Loucy (cell line): ENCODE results near the gene BACH2.

Experiments used
- H2AFZ ChIP-seq: fragments of 200-600 bp; sonication (generic); 2 replicates; pipeline ENCODE4 v1.6.0; 2016; ENCODE audit warnings: antibody characterized with exemption, mild to moderate bottlenecking, low read length, moderate library complexity
- H3F3A ChIP-seq: fragments of 200-600 bp; 2 replicates; pipeline ENCODE4 v1.6.0; 2016; ENCODE audit warnings: antibody characterized with exemption, low read depth, mild to moderate bottlenecking
- H3K27me3 ChIP-seq: fragments of 200-600 bp; sonication (generic); 2 replicates; pipeline ENCODE4 v1.6.1; 2014; ENCODE audit warnings: low read length, mild to moderate bottlenecking; ENCODE audit not compliant: insufficient read depth, poor library complexity, severe bottlenecking
- H3K36me3 ChIP-seq: fragments of 200-600 bp; sonication (generic); 2 replicates; pipeline ENCODE4 v1.6.1; 2016; ENCODE audit warnings: low read length; ENCODE audit not compliant: insufficient read depth
- H3K4me1 ChIP-seq: fragments of 200-600 bp; sonication (generic); 2 replicates; pipeline ENCODE4 v1.5.1; 2014; ENCODE audit warnings: low read length, mild to moderate bottlenecking; ENCODE audit not compliant: insufficient read depth, poor library complexity, severe bottlenecking
- H3K4me2 ChIP-seq: fragments of 200-600 bp; sonication (generic); 2 replicates; pipeline ENCODE4 v1.6.0; 2014; ENCODE audit warnings: antibody characterized with exemption, low read length, low read depth, mild to moderate bottlenecking; ENCODE audit not compliant: poor library complexity, severe bottlenecking
- H3K4me3 ChIP-seq: fragments of 200-600 bp; sonication (generic); 2 replicates; pipeline ENCODE4 v1.5.1; 2014; ENCODE audit warnings: low read length, mild to moderate bottlenecking, mixed read lengths; ENCODE audit not compliant: poor library complexity, severe bottlenecking
- H3K79me2 ChIP-seq: fragments of 200-600 bp; sonication (generic); 2 replicates; pipeline ENCODE4 v1.6.1; 2014; ENCODE audit warnings: low read length; ENCODE audit not compliant: insufficient read depth
- H3K9ac ChIP-seq: fragments of 200-600 bp; sonication (generic); 2 replicates; pipeline ENCODE4 v1.6.0; 2014; ENCODE audit warnings: mild to moderate bottlenecking, low read depth, low read length, moderate library complexity; ENCODE audit not compliant: poor library complexity, severe bottlenecking
- H3K9me2 ChIP-seq: fragments of 200-600 bp; sonication (generic); replicated peaks from 2 replicates; pipeline ENCODE4 v1.6.1; 2016; ENCODE audit warnings: low read depth, low read length, mixed read lengths
- H3K9me3 ChIP-seq: fragments of 200-600 bp; sonication (generic); 2 replicates; pipeline ENCODE4 v1.6.1; 2014; ENCODE audit warnings: mild to moderate bottlenecking, antibody characterized with exemption, low read length, low read depth; ENCODE audit not compliant: insufficient read depth
- H4K20me1 ChIP-seq: fragments of 200-600 bp; sonication (generic); 2 replicates; pipeline ENCODE4 v1.6.0; 2014; ENCODE audit warnings: antibody characterized with exemption, low read length, mild to moderate bottlenecking; ENCODE audit not compliant: insufficient read depth, poor library complexity, severe bottlenecking
- EZH2phosphoT487 ChIP-seq: fragments of 200-600 bp; IDR thresholded peaks from 2 replicates; pipeline ENCODE4 v1.6.1; 2018; ENCODE audit warnings: antibody characterized with exemption, mild to moderate bottlenecking, moderate library complexity, borderline replicate concordance
- TF ChIP-seq, protein P1 (sequence below): fragments of 200-600 bp; sonication (generic); conservative IDR thresholded peaks from 2 replicates; pipeline ENCODE4 v1.5.1; 2014; ENCODE audit warnings: mild to moderate bottlenecking, antibody characterized with exemption, low read length

The BACH2 gene

DNA sequence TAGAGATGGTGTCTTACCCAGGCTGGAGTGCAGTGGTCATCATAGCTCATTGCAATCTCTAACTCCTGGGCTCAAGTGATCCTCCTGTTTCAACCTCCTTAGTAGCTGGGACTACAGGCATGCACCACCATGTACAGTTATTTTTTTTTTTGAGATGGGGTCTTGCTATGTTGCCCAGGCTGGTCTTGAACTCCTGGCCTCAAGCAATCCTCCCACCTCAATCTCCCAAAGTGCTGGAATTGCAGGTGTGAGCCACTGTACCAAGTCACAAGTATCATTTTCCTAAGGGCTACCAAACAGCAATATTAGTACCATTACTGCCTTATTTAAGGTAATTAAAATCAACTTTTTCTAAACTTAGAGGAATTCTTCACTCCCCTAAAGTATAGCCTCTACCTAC, 49.4 kb downstream of the BACH2 start:
- Histone ChIP-seq H3K9ac (no peak overlapping the region), H4K20me1 (no peaks in the 10 kb centered on the region), H3K27me3 (no peaks in the 10 kb centered on the region), H3K36me3 (peaks cover 25% of the 10 kb centered on the region), H3F3A (no peaks in the 10 kb centered on the region), H3K4me1 (peaks cover 17% of the 10 kb centered on the region), H3K4me3 (no peak overlapping the region), H3K4me2 (no peak overlapping the region), H3K9me2 (no peaks in the 10 kb centered on the region), H3K79me2 (peaks cover 12% of the 10 kb centered on the region; the same call in 1 of the 2 replicates), H3K9me3 (no peaks in the 10 kb centered on the region), H2AFZ (no peak overlapping the region)
- TF ChIP-seq, protein P1, sequence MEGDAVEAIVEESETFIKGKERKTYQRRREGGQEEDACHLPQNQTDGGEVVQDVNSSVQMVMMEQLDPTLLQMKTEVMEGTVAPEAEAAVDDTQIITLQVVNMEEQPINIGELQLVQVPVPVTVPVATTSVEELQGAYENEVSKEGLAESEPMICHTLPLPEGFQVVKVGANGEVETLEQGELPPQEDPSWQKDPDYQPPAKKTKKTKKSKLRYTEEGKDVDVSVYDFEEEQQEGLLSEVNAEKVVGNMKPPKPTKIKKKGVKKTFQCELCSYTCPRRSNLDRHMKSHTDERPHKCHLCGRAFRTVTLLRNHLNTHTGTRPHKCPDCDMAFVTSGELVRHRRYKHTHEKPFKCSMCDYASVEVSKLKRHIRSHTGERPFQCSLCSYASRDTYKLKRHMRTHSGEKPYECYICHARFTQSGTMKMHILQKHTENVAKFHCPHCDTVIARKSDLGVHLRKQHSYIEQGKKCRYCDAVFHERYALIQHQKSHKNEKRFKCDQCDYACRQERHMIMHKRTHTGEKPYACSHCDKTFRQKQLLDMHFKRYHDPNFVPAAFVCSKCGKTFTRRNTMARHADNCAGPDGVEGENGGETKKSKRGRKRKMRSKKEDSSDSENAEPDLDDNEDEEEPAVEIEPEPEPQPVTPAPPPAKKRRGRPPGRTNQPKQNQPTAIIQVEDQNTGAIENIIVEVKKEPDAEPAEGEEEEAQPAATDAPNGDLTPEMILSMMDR, result no peak
- TF ChIP-seq EZH2phosphoT487, result no peak

DNA sequence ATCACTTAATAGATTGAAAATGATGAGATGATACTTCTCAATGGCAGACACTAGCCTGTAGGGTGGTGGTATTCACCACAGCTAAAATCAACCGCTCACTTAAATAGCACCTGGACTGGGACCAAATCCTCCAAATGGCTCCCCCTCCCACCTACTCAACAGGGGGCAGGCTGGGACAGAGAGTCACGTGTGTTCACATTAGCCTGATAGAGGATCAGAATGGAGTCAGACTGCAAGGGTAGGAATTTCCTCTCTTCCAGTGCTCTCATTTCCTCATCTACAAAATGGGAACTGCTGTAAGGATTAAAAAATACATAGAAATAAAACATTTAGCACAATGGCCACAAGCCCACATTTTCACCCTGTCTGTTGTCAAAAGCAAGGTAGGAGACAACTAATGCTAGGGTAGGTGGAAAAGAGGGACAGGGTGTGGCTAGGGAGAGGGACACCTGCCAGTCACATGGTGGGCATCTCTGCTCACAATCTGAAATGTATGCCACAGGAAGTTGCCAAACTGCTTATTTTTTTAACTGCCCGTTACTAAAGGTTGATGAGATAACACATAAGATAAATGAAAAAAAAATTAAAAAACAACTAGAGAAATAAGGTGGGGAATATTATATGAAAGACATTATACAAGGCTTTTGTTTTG, 55.3 kb downstream of the BACH2 start:
- Histone ChIP-seq H3K9ac (no peak overlapping the region), H3K9me2 (no peaks in the 10 kb centered on the region), H3K27me3 (no peaks in the 10 kb centered on the region), H3F3A (no peaks in the 10 kb centered on the region), H3K79me2 (no peaks in the 10 kb centered on the region; the same call in 1 of the 2 replicates), H3K4me2 (peak overlapping the region; percentile 51), H3K4me1 (peaks cover 32% of the 10 kb centered on the region), H3K9me3 (no peaks in the 10 kb centered on the region), H3K36me3 (no peaks in the 10 kb centered on the region; the same call in 1 of the 2 replicates), H2AFZ (no peak overlapping the region), H3K4me3 (peak overlapping the region; percentile 14), H4K20me1 (no peaks in the 10 kb centered on the region)
- TF ChIP-seq, protein P1, result 0 out of 2 replicates have a peak, but pooled peaks have one; percentile 9
- no peak for TF ChIP-seq EZH2phosphoT487

DNA sequence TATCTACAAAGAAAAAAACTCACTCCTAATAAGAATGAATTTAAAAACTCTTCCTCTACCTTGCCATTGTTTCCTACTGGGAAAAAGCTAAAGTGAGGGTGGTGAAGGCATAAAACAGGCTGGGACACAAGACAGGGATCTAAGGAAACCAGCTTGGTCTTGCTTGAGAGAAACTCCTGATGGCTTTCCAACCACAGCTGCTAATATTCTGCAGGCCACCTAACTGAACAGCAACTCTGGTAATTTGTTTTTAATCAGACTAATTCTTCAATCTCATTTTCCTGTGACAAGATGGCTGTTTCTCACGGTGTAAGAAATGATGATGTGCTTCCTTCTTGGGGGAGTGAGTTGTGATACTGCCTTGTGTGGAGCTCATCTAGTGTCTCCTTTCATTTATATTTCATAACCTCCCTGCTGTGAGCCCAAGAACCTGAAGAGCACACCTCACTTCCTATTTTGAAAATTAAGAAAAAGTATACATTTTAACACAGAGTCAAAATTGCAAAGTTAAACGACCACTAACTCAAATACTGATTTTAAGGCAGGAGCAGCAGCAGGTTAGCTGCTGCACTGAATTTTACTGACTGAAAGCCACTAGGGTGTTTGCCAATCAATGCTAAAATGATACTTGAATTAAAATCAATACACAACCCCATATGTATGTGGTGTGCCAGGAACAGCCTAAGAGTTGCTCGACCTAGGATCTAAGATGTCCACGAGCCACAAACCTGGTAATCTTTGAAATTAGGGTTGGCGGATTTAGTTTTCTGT, 58.0 kb downstream of the BACH2 start:
- no peaks in the 10 kb centered on the region for H3K27me3 ChIP-seq

More for the DNA sequence above, 58.0 kb downstream of the BACH2 start:
- no peaks in the 10 kb centered on the region for H4K20me1 ChIP-seq
- H3K4me3 ChIP-seq, result no peak overlapping the region
- TF ChIP-seq, protein P1, result no peak
- no peak for TF ChIP-seq EZH2phosphoT487
- no peak overlapping the region for H3K9ac ChIP-seq
- H3K9me2 ChIP-seq, result no peaks in the 10 kb centered on the region
- H3K36me3 ChIP-seq, result no peaks in the 10 kb centered on the region
- H3F3A ChIP-seq, result no peaks in the 10 kb centered on the region
- H3K4me2 ChIP-seq, result no peak overlapping the region
- peaks cover 50% of the 10 kb centered on the region for H3K4me1 ChIP-seq
- no peak overlapping the region for H2AFZ ChIP-seq
- H3K9me3 ChIP-seq, result no peaks in the 10 kb centered on the region
- peaks cover 6% of the 10 kb centered on the region; the same call in 1 of the 2 replicates for H3K79me2 ChIP-seq
